ENCODE measurements around the gene CCSER1. TPM values are rescaled to one million over a fixed set of nuclear protein-coding genes. Genes with fewer than 3 reads are reported as not detected.

Gene CCSER1
- polyA plus RNA-seq, 1 donor from 2014 or later: 20.8 TPM

GRCh38 chr4:91032725-91033445 lies 905.7 kb downstream of the CCSER1 start:
- Histone ChIP-seq H2AFZ (ENCODE audit: low read depth, low read length) (no peak overlapping the region), H3K27ac (ENCODE audit: low read length) (no peak overlapping the region), H3K79me2 (replicated peaks; ENCODE audit: insufficient read depth, low read length) (no peaks in the 10 kb centered on the region), H4K20me1 (ENCODE audit: insufficient read depth) (no peaks in the 10 kb centered on the region), H3K4me3 (ENCODE audit: low read length) (no peak overlapping the region), H3K4me2 (ENCODE audit: low read length) (no peak overlapping the region), H3K9ac (ENCODE audit: low read length) (no peak overlapping the region), H3K9me3 (ENCODE audit: low read length) (no peaks in the 10 kb centered on the region), H3F3A (ENCODE audit: insufficient read depth, low read length, poor library complexity, severe bottlenecking) (no peaks in the 10 kb centered on the region), H3K9me2 (ENCODE audit: insufficient read depth, low read length) (no peaks in the 10 kb centered on the region), H3K27me3 (ENCODE audit: insufficient read depth, low read depth, low read length) (no peaks in the 10 kb centered on the region), H3K36me3 (ENCODE audit: insufficient read depth, low read length) (no peaks in the 10 kb centered on the region)
- TF ChIP-seq SMC3 (conservative IDR thresholded peaks at IDR 0.05; ENCODE audit: poor library complexity) (no peak), POLR2AphosphoS5 (IDR thresholded peaks at IDR 0.05) (no peak), REST (IDR thresholded peaks at IDR 0.05; ENCODE audit: borderline replicate concordance) (no peak), MXI1 (conservative IDR thresholded peaks at IDR 0.05; ENCODE audit: poor library complexity, severe bottlenecking) (no peak), TAF1 (IDR thresholded peaks at IDR 0.05; ENCODE audit: low read depth) (no peak), EZH2 (IDR thresholded peaks at IDR 0.05; ENCODE audit: borderline replicate concordance, insufficient read depth, low read length, poor library complexity, severe bottlenecking) (no peak), EP300 (conservative IDR thresholded peaks at IDR 0.05; ENCODE audit: poor library complexity, severe bottlenecking) (no peak), CTCF (IDR thresholded peaks at IDR 0.05; ENCODE audit: poor library complexity, severe bottlenecking) (no peak), RAD21 (conservative IDR thresholded peaks at IDR 0.05) (no peak)

- no peaks in the 10 kb centered on the region for H3K79me2 ChIP-seq (replicated peaks; ENCODE audit: insufficient read depth, low read length)
- no peaks in the 10 kb centered on the region for H3K27me3 ChIP-seq (ENCODE audit: insufficient read depth, low read depth, low read length)
- H4K20me1 ChIP-seq (ENCODE audit: insufficient read depth): no peaks in the 10 kb centered on the region
- H3K4me3 ChIP-seq (ENCODE audit: low read length): no peak overlapping the region
- no peak overlapping the region for H2AFZ ChIP-seq (ENCODE audit: low read depth, low read length)
- H3F3A ChIP-seq (ENCODE audit: insufficient read depth, low read length, poor library complexity, severe bottlenecking): no peaks in the 10 kb centered on the region
- no peak overlapping the region for H3K9ac ChIP-seq (ENCODE audit: low read length)
- no peaks in the 10 kb centered on the region for H3K36me3 ChIP-seq (ENCODE audit: insufficient read depth, low read length)
- H3K27ac ChIP-seq (ENCODE audit: low read length): no peak overlapping the region
- TF ChIP-seq TAF1 (IDR thresholded peaks at IDR 0.05; ENCODE audit: low read depth) (no peak), REST (IDR thresholded peaks at IDR 0.05; ENCODE audit: borderline replicate concordance) (no peak)
- H3K4me2 ChIP-seq (ENCODE audit: low read length): no peak overlapping the region
- H3K9me2 ChIP-seq (ENCODE audit: insufficient read depth, low read length): no peaks in the 10 kb centered on the region
- H3K9me3 ChIP-seq (ENCODE audit: low read length): no peaks in the 10 kb centered on the region
These were observed 908.1 kb downstream of the CCSER1 start for GRCh38 chr4:91035276-91035675.

Measured in neural cell (in vitro differentiated cells).